Fibroblast of lung (primary cell): ENCODE measurements around the gene PI4K2B.

Experiments
- EZH2 ChIP-seq: IDR thresholded peaks from 2 replicates; pipeline ENCODE4 v1.5.1; 2012; ENCODE audit warnings: low read length, control low read depth, mild to moderate bottlenecking; ENCODE audit errors: missing control alignments
- TF ChIP-seq, protein P1 (sequence below), 2 donors: IDR thresholded peaks in 1 of 2; conservative IDR thresholded peaks in 1 of 2; 1 replicate in 1 of 2; 2 replicates in 1 of 2; pipeline ENCODE4 v1.5.1; 2011 to 2012; ENCODE audit warnings: low read length in 2 of 2, control low read depth in 1 of 2, inconsistent platforms in 1 of 2, low read depth in 1 of 2, mild to moderate bottlenecking in 1 of 2

DNA sequence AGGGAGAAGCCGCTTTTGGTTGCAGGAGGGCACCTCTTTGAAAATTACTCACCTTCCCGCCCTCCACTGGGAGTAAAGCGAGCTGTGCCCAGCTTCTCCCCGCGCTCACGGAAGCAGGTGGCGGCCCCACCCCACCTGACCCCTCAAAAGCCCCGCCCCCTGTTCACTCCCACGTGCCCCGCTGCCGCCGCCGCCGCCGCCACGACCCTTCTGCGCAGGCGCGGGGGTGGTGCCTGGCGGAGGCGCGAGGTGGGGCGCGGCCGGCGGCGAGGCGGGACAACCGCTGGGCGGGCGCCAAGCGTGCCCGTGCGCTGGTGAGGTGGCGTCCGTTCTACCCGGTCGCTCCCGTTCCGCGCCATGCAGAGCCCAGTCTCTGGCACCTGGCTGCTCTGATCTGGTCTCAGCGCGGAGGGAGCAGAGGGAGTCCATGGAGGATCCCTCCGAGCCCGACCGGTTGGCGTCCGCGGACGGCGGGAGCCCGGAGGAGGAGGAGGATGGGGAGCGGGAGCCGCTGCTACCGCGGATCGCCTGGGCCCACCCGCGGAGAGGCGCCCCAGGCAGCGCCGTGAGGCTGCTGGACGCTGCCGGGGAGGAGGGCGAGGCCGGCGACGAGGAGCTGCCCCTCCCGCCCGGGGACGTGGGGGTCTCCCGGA lies at the start of gene PI4K2B:
- TF ChIP-seq, protein P1, sequence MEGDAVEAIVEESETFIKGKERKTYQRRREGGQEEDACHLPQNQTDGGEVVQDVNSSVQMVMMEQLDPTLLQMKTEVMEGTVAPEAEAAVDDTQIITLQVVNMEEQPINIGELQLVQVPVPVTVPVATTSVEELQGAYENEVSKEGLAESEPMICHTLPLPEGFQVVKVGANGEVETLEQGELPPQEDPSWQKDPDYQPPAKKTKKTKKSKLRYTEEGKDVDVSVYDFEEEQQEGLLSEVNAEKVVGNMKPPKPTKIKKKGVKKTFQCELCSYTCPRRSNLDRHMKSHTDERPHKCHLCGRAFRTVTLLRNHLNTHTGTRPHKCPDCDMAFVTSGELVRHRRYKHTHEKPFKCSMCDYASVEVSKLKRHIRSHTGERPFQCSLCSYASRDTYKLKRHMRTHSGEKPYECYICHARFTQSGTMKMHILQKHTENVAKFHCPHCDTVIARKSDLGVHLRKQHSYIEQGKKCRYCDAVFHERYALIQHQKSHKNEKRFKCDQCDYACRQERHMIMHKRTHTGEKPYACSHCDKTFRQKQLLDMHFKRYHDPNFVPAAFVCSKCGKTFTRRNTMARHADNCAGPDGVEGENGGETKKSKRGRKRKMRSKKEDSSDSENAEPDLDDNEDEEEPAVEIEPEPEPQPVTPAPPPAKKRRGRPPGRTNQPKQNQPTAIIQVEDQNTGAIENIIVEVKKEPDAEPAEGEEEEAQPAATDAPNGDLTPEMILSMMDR (conservative IDR thresholded peaks at IDR 0.05 in 1 of 2, IDR thresholded peaks at IDR 0.05 in 1 of 2; ENCODE audit: low read depth in 1 of 2, low read length in 2 of 2) = no peak
- no peak for TF ChIP-seq EZH2
